GM18505 (cell line): ENCODE measurements around the gene AGBL1.

Experiments used
- ATAC-seq: cut with Tn5 transposase; IDR thresholded peaks from one replicate; pipeline ENCODE4 v1.9.1; 2021; ENCODE audit not compliant: unreplicated experiment
- POLR2A ChIP-seq: IDR thresholded peaks from 4 replicates; pipeline ENCODE4 v1.6.1; 2011; ENCODE audit warnings: borderline replicate concordance; ENCODE audit not compliant: insufficient read depth, insufficient read length; ENCODE audit errors: extremely low read depth

Gene AGBL1

DNA sequence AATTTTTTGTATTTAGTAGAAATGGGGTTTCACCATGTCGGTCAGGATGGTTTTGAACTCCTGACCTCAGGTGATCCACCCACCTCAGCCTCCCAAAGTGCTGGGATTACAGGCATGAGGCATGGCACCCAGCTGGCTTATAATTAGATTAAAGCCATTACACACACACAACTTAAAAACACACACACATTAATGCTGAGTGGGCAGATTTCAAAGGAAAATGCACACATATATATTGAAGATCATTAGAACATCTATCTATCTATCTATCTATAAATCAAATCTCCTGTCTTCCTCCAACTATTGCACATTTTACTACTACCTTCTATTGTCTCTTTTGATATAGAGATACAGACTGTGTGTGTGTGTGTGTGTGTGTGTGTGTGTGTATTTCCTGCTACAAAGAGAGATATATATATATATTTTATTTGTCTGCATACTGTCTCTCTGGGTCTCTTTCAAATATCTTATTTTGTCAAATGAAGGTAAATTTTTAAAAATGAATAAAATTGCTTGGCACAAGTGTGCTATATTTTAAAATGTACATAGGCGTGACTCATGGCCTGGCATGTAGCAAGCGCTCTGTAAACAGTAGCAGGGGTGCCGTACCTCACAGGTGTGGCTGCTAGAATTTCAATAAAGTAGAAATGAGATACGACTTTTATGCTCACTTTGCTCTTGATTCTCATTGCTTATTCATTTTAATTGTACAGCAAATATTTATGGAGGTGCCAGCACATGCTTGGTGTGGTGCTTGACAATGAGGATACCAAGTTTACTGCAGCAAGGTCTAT, 655.8 kb downstream of the AGBL1 start:
- no peak for ATAC-seq
- TF ChIP-seq POLR2A = no peak

DNA sequence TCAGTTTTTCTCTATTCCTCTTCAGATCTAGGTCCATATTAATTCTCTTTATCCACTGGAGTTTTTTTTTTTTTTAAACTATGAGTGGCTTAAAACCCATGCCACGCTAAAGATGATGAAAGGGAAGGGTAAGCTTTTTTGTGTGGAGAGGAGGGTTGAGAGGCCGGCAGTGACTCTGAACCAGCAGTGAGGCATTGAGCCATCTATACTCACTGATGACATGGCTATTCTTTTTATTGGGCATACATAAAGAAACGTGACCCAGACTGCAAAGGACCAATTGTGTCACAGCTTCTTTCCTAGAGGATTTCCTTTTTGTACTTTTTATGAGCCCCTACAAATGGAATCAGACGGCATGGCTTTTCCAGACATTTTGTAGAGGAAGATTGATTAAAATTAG, 662.2 kb downstream of the AGBL1 start:
- ATAC-seq = no peak
- TF ChIP-seq POLR2A = no peak

- no peak for TF ChIP-seq POLR2A
- no peak for ATAC-seq
Observed at GRCh38 chr15:86743283-86743903, 663.7 kb downstream of the AGBL1 start.

- TF ChIP-seq POLR2A = no peak
- no peak for ATAC-seq
Observed at GRCh38 chr15:86744198-86744780, 664.6 kb downstream of the AGBL1 start.

- no peak for ATAC-seq
Observed at GRCh38 chr15:86751116-86751515, 671.4 kb downstream of the AGBL1 start.

DNA sequence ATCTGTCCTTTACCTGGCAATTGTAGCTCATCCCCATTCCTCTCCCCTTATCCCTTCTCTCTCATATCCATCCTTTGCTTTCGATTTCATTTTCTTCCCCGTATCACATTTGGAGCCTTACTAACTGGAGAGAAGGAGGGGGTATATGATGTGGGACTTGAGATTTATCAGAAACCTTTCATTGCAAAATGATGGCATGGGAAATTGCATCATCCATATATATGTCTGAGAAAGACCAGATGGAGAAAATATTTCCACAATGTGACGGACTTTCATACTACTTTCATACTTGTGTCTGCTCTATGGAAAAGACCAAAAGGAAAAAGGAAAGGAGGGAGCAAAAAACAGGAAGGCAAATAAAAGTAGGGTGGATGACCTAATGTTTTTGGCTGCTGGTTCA, 675.2 kb downstream of the AGBL1 start:
- ATAC-seq = no peak
- no peak for TF ChIP-seq POLR2A

More at GRCh38 chr15:86751116-86751515, 671.4 kb downstream of the AGBL1 start:
- TF ChIP-seq POLR2A = no peak

DNA sequence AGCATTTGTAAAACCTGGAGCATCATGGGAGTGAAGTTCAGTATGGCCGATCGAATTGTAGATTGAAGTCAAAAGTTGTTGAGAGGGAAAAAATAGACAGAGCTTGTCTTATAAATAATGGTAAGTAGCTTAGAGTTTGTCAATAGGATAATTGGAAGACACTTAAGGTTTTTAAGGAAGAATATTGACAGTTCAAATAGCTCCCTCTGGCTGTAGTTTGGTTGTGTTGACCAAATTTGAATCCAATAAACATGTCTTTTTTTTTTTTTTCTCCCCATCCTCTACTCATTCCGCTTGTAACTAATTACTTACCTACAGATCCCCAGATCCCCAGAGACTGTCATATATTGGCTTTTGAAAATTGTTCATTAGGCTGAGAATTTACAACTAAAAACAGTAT, 677.0 kb downstream of the AGBL1 start:
- no peak for TF ChIP-seq POLR2A
- no peak for ATAC-seq

DNA sequence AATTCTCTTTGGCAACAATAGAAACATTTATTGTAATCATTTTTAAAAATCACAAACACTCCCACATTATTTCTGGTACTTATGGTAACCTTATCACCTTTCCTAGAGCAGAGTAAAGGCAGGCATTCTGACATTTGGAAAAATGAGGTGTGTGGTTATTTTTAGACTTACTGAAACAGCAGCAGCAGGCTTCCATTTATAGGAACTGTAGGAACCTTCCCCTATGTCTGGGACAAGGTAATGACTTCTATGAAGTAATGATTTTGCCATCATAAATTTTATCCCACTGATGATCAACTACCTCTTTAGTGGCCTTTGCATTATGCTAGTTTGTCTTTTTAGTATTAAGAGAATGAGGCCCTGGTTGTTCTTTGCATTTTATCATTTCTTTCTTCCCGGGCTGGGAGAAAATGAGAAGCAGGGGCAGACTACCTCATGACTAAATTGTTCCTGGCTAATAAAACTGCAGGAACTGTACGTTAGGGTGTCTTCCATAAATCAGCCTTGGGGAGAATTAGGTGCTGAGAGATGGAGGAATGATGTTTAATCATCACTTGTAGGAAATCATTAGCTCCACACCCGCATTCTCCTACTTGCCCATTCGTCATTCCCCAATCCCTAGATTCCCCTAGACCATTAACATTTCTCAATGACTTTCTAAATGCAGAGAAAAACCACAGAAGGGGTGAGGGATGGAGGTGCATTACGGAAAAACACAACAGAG, 680.3 kb downstream of the AGBL1 start:
- no peak for TF ChIP-seq POLR2A
- no peak for ATAC-seq

GRCh38 chr15:86762874-86763273, 683.2 kb downstream of the AGBL1 start:
- ATAC-seq = no peak
- no peak for TF ChIP-seq POLR2A

DNA sequence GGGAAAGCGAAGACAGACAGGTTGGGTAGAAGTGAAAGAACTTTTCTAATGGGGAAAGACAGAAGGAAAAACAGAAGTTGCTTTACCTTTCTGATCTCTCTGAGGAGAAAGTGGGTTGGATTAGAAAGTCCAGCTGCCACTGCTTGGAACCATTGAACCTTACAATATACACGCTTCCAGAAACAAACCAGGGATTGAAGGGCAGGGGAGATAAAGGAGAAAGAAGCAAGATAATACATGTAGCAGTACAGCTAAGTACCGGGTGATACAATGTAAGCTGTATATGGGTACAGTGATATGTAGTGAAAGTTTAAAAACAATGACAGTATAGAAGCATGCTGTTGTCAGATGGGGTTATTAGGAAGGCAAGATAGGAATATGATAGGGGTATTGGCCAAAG, 684.4 kb downstream of the AGBL1 start:
- ATAC-seq = no peak
- TF ChIP-seq POLR2A = no peak

DNA sequence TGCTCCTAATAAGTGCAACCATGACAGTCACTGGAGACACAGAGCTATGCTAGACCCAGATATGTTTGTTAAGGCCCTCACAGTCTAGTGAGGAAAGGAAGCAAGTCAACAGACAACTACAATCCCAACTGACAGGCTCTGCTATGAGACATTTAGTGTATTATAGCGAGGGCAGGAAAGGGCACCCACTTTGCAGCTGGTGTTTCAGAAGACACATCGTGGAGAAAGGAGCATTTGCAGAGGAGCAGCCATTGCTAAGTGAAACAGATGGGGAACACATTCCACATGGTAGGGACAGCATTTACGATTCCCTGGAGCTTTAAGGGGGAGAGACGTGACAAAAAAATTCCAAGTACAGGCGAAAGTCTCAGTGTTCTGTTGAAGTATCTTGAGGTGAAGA, 685.6 kb downstream of the AGBL1 start:
- no peak for ATAC-seq
- no peak for TF ChIP-seq POLR2A

- no peak for TF ChIP-seq POLR2A
- no peak for ATAC-seq
Observed at GRCh38 chr15:86772369-86773059, 692.8 kb downstream of the AGBL1 start.

DNA sequence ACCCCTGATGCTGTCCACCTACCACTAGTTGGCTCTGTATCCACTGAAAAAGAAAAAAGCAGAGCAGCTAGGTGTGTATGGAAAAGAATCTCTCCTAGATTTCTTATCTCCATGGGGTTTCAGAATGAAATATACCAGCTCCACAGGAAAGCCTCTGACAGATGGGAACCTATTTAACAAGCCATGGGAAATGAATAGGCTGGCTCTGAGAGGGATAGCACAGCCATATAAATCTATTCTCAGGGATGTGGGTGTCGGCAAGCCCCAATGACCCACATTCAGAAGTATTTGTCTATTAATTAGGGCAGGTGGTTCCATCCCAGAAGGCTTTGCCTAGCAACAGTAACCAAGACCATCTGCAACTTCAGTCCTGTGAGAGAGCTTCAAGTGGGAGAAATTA, 694.1 kb downstream of the AGBL1 start:
- ATAC-seq = no peak
- no peak for TF ChIP-seq POLR2A

DNA sequence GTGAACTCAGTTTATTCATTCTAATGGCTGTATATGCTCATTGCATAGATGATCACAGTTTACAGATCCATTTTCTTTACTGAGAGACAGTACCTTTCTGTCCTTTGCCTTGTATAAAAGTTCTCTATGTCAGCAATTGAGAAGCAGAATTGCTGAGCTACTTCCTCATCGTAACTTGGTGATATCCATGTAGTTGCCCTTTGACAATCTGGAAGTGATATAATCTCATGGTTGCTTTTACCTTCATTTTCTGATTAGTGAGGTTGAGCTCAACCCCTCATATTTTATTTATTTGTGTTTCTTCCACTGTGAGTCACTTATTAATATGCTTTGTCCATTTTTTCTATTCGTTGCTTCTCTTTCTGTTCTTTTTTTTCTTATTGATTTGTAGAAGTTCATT, 696.5 kb downstream of the AGBL1 start:
- no peak for TF ChIP-seq POLR2A
- ATAC-seq = no peak

DNA sequence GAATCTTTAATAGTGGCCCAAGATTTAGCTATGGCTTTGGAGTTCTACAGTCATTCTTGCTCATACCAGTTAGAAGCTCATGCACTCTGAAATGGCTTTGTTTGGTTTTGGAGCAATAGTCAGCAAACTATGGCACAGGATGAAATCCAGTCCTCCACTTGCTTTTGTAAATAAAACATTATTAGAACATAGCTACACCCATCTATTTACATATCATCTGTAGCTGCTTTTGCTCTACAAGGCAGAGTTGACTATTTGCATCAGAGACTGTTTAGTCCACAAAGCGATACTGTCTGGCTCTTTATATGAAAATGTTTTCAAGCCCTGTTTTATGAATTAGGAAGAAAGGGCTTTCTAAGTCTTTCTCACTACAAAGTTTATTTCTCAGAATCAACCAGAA, 716.9 kb downstream of the AGBL1 start:
- no peak for TF ChIP-seq POLR2A
- ATAC-seq = no peak
